HepG2 (cell line): Measurements from ENCODE around the gene ARMC2. TPM values are rescaled to one million over a fixed set of nuclear protein-coding genes. Genes with fewer than 3 reads are reported as not detected.

Source experiments
- GLI4 ChIP-seq: sonication (generic); formaldehyde crosslinking; IDR thresholded peaks from 2 replicates; pipeline ENCODE4 v1.5.1; 2020; ENCODE audit warnings: missing genetic modification reagents, mild to moderate bottlenecking, moderate library complexity, borderline replicate concordance
- ISL2 ChIP-seq: sonication (generic); formaldehyde crosslinking; IDR thresholded peaks from 2 replicates; pipeline ENCODE4 v1.5.0; 2020; ENCODE audit warnings: missing genetic modification reagents
- MBNL3 ChIP-seq: fragments of 250-450 bp; sonication (Bioruptor Pico); conservative IDR thresholded peaks from 2 replicates; pipeline ENCODE4 v1.8.0; 2022; ENCODE audit warnings: mild to moderate bottlenecking, inconsistent platforms
- MED8 ChIP-seq: sonication (generic); formaldehyde crosslinking; IDR thresholded peaks from 2 replicates; pipeline ENCODE4 v1.8.1; 2023; ENCODE audit warnings: mild to moderate bottlenecking, missing genetic modification reagents; ENCODE audit not compliant: insufficient replicate concordance
- NCOA2 ChIP-seq: sonication (generic); formaldehyde crosslinking; IDR thresholded peaks from 2 replicates; pipeline ENCODE4 v1.8.0; 2022; ENCODE audit warnings: inconsistent platforms
- NRL ChIP-seq: sonication (generic); formaldehyde crosslinking; IDR thresholded peaks from 2 replicates; pipeline ENCODE4 v1.5.0; 2020; ENCODE audit warnings: missing genetic modification reagents, mild to moderate bottlenecking, moderate library complexity, borderline replicate concordance
- PATZ1 ChIP-seq: sonication (generic); formaldehyde crosslinking; IDR thresholded peaks from 2 replicates; pipeline ENCODE4 v1.4.0; 2020; ENCODE audit warnings: missing genetic modification reagents
- PAX8 ChIP-seq: sonication (generic); formaldehyde crosslinking; IDR thresholded peaks from 2 replicates; pipeline ENCODE4 v1.8.0; 2022; ENCODE audit warnings: mild to moderate bottlenecking, missing genetic modification reagents, borderline replicate concordance
- RAD21 ChIP-seq: fragments of 450-650 bp; formaldehyde crosslinking; IDR thresholded peaks from 2 replicates; pipeline ENCODE4 v1.5.0; 2020; ENCODE audit warnings: mild to moderate bottlenecking
- TARDBP ChIP-seq: sonication (generic); formaldehyde crosslinking; IDR thresholded peaks from 2 replicates; pipeline ENCODE4 v1.8.0; 2022; ENCODE audit warnings: mild to moderate bottlenecking, missing genetic modification reagents
- ZBTB34 ChIP-seq: sonication (generic); formaldehyde crosslinking; IDR thresholded peaks from 2 replicates; pipeline ENCODE4 v1.8.0; 2022; ENCODE audit warnings: mild to moderate bottlenecking, missing genetic modification reagents
- ZGPAT ChIP-seq: IDR thresholded peaks from 2 replicates; pipeline ENCODE4 v1.6.1; 2016; ENCODE audit warnings: mild to moderate bottlenecking
- ZNF672 ChIP-seq: sonication (generic); formaldehyde crosslinking; IDR thresholded peaks from 2 replicates; pipeline ENCODE4 v1.8.1; 2022; ENCODE audit warnings: missing genetic modification reagents
- ZSCAN20 ChIP-seq: sonication (generic); formaldehyde crosslinking; IDR thresholded peaks from 2 replicates; pipeline ENCODE4 v1.4.0; 2020; ENCODE audit warnings: missing genetic modification reagents, mild to moderate bottlenecking, borderline replicate concordance
- polyA plus RNA-seq, 8 experiments: library from polyadenylated mRNA; depleted of rRNA in 3 of 8; stranded (reverse) in 7 of 8; unstranded in 1 of 8; fragments of >200 nt; fragmentation: Illumina TruSeq in 4 of 8; extraction: Trizol in 4 of 8; gene quantifications; 2 replicates each; pipeline versions ENCODE4 v1.2.1 to v1.2.3, GENCODE V29; 2011 to 2016; ENCODE audit warnings: low read depth in 4 of 8, missing spikeins in 1 of 8, mixed read lengths in 1 of 8; ENCODE audit not compliant: insufficient read depth in 1 of 8
- total RNA-seq, 5 experiments: library from RNA; depleted of rRNA; stranded (reverse); fragments of >200 nt; fragmentation: Illumina TruSeq; extraction: Trizol; gene quantifications; 2 replicates each; pipeline ENCODE4 v1.2.3, GENCODE V29; 2016; ENCODE audit warnings: low read depth in 1 of 5
- TF ChIP-seq, protein P1 (sequence below): sonication (generic); formaldehyde crosslinking; IDR thresholded peaks from 2 replicates; pipeline ENCODE4 v1.9.0; 2022; ENCODE audit warnings: low read depth, missing genetic modification reagents
- TF ChIP-seq, protein P2 (sequence below): IDR thresholded peaks from 2 replicates; pipeline ENCODE4 v1.6.1; 2016; ENCODE audit warnings: low read depth, borderline replicate concordance
- TF ChIP-seq, protein P3 (sequence below): fragments of 450-650 bp; IDR thresholded peaks from 2 replicates; pipeline ENCODE4 v1.6.1; 2016
- TF ChIP-seq, protein P4 (sequence below): IDR thresholded peaks from 2 replicates; pipeline ENCODE4 v1.6.1; 2018; ENCODE audit warnings: missing genetic modification reagents, mild to moderate bottlenecking, missing compliant biosample characterization

The ARMC2 gene
- total and polyA plus RNA-seq, 2 of the 13 experiments (the other 11 are each of a cell fraction or from before 2014, with no cell fraction given) = 1.4 to 3.2 TPM

- TF ChIP-seq ZBTB34 (CRISPR knock-in tag) (no peak), PATZ1 (CRISPR knock-in tag) (peak; percentile 61; the same call in 1 of the 2 replicates), ISL2 (no peak; the same call in 1 of the 2 replicates), MED8 (no peak), RAD21 (CRISPR knock-in tag) (0 out of 2 replicates have a peak, but pooled peaks have one; percentile 64), NCOA2 (CRISPR knock-in tag) (no peak), GLI4 (CRISPR knock-in tag) (no peak; the same call in 1 of the 2 replicates), TARDBP (CRISPR knock-in tag) (peak; percentile 22; the same call in 1 of the 2 replicates), PAX8 (CRISPR knock-in tag) (peak; percentile 47; the same call in 1 of the 2 replicates), NRL (CRISPR knock-in tag) (0 out of 2 replicates have a peak, but pooled peaks have one; percentile 21), ZNF672 (CRISPR knock-in tag) (no peak), ZSCAN20 (0 out of 2 replicates have a peak, but pooled peaks have one; percentile 69), ZGPAT (CRISPR knock-in tag) (0 out of 2 replicates have a peak, but pooled peaks have one; percentile 15), MBNL3 (CRISPR knock-in tag) (no peak)
- TF ChIP-seq, protein P1, sequence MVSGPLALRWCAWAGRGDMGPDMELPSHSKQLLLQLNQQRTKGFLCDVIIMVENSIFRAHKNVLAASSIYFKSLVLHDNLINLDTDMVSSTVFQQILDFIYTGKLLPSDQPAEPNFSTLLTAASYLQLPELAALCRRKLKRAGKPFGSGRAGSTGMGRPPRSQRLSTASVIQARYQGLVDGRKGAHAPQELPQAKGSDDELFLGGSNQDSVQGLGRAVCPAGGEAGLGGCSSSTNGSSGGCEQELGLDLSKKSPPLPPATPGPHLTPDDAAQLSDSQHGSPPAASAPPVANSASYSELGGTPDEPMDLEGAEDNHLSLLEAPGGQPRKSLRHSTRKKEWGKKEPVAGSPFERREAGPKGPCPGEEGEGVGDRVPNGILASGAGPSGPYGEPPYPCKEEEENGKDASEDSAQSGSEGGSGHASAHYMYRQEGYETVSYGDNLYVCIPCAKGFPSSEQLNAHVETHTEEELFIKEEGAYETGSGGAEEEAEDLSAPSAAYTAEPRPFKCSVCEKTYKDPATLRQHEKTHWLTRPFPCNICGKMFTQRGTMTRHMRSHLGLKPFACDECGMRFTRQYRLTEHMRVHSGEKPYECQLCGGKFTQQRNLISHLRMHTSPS = no peak; the same call in 1 of the 2 replicates
- TF ChIP-seq, protein P2, sequence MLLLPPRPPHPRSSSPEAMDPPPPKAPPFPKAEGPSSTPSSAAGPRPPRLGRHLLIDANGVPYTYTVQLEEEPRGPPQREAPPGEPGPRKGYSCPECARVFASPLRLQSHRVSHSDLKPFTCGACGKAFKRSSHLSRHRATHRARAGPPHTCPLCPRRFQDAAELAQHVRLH (CRISPR knock-in tag) = 0 out of 2 replicates have a peak, but pooled peaks have one; percentile 6
- TF ChIP-seq, protein P3, sequence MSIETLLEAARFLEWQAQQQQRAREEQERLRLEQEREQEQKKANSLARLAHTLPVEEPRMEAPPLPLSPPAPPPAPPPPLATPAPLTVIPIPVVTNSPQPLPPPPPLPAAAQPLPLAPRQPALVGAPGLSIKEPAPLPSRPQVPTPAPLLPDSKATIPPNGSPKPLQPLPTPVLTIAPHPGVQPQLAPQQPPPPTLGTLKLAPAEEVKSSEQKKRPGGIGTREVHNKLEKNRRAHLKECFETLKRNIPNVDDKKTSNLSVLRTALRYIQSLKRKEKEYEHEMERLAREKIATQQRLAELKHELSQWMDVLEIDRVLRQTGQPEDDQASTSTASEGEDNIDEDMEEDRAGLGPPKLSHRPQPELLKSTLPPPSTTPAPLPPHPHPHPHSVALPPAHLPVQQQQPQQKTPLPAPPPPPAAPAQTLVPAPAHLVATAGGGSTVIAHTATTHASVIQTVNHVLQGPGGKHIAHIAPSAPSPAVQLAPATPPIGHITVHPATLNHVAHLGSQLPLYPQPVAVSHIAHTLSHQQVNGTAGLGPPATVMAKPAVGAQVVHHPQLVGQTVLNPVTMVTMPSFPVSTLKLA = no peak
- TF ChIP-seq, protein P4, sequence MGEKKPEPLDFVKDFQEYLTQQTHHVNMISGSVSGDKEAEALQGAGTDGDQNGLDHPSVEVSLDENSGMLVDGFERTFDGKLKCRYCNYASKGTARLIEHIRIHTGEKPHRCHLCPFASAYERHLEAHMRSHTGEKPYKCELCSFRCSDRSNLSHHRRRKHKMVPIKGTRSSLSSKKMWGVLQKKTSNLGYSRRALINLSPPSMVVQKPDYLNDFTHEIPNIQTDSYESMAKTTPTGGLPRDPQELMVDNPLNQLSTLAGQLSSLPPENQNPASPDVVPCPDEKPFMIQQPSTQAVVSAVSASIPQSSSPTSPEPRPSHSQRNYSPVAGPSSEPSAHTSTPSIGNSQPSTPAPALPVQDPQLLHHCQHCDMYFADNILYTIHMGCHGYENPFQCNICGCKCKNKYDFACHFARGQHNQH (CRISPR knock-in tag) = no peak
These were observed 161.2 kb downstream of the ARMC2 start (continued) for GRCh38 chr6:109009236-109009961.
